AG10803 (cell line): ENCODE results near the gene CIAPIN1.
A peak's percentile ranks its signal among the peaks of the same experiment; 100 is the strongest.

Experiments used
- DNase-seq: peaks from one replicate; pipeline ENCODE4 v3.0.0; 2010; ENCODE audit warnings: low read depth
- H3K4me3 ChIP-seq: 2 replicates; pipeline ENCODE4 v1.5.1; 2011; ENCODE audit warnings: mild to moderate bottlenecking, low read length, control low read depth
- TF ChIP-seq, protein P1 (sequence below): conservative IDR thresholded peaks from 2 replicates; pipeline ENCODE4 v1.5.1; 2011; ENCODE audit warnings: mild to moderate bottlenecking, low read length, control low read depth, inconsistent platforms

Gene CIAPIN1

DNA sequence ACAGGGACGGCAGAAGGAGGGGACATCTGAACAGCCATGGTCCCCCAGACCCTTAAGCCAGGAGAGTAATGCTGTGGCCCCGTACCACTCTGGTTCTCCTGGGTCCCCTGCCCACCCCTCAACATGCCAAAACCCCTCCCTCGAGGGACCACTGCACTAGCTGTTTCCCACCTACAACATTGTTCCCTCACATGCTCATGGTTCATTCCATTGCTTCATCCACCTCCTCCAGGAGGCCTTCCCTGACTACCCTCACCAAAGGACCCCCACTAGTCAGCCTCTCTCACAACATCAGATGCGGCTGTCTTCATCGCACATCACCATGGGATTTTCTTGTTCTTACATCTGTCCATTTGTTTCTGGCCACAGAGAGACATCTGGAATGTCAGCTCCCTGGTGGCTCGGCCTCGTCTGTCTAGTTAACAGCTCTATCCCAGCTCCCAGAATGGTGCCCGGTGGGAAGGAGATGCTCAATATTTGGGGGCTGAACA, 37.4 kb upstream of the CIAPIN1 start:
- H3K4me3 ChIP-seq: peak overlapping the region; percentile 83
- DNase-seq: no peak
- TF ChIP-seq, protein P1, sequence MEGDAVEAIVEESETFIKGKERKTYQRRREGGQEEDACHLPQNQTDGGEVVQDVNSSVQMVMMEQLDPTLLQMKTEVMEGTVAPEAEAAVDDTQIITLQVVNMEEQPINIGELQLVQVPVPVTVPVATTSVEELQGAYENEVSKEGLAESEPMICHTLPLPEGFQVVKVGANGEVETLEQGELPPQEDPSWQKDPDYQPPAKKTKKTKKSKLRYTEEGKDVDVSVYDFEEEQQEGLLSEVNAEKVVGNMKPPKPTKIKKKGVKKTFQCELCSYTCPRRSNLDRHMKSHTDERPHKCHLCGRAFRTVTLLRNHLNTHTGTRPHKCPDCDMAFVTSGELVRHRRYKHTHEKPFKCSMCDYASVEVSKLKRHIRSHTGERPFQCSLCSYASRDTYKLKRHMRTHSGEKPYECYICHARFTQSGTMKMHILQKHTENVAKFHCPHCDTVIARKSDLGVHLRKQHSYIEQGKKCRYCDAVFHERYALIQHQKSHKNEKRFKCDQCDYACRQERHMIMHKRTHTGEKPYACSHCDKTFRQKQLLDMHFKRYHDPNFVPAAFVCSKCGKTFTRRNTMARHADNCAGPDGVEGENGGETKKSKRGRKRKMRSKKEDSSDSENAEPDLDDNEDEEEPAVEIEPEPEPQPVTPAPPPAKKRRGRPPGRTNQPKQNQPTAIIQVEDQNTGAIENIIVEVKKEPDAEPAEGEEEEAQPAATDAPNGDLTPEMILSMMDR: no peak

DNA sequence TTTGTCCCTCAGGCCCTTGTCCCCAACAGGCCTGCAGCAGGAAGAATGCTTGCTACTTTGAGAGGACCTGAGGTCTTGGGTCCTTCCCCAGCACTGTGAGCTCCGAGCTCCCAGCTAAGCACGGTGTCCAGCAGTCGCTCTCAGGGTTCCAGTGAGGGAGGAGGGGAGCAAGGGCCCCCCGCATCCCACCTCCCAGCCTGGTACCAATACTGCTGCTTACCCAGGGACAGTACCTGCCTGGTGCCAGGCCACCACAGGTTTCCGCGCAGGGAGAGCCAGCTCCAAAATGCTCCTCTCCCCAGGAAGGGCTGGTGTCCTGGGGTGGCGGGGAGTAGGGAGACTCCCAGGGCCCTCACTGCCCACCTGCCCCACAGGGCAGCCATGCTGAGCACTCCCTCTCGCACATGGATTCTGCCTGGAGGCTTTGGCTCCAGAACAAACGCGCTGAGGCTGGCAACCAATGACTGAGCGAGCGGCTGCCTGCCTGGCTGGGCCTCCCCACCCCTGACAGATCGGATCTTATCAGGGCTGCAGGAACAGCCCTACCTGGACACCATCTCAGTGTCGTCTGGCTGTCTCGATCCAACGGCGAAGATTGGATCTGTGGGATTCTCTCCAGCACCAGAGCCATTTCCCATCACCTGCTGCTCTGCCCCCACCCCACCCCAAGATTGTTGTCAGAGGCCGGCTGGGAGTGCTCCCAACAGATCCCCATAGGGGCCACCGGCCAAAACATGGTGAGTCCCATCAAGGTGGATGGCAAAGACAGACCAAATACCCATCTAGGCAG, 36.7 kb upstream of the CIAPIN1 start:
- H3K4me3 ChIP-seq: no peak overlapping the region
- TF ChIP-seq, protein P1: no peak
- DNase-seq: no peak

DNA sequence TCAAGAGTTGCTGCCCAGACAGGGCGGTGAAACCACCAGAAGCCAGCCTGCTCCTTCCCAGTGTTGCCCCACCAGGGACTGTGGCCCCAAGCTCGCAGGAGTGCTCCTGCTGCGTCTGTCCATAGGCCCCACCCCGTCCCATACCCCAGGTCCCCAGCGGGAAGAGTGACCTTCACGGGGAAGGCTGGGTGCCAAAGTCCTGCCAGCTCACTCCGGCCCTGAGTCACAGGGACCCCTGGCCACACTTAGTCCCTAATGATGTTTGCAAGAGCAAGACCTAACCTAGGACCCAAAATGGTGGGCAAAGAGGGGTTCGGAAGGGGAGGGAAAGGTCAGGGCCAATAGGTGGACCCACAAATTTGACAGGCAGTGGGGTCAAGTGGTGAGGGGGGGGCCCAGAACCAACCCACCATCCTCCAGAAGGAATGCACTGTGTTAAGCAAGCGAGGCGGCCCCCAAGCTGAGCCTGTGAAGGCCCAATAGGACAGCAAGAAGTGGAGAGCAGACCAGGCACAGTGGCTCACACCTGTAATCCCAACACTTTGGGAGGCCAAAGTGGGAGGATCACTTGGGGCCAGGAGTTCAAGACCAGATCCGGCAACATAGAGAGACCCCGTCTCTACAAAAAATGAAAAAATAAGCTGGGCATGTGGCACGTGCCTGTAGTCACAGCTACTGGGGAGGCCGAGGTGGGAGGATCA, 35.8 kb upstream of the CIAPIN1 start:
- no peak overlapping the region for H3K4me3 ChIP-seq
- TF ChIP-seq, protein P1: no peak
- no peak for DNase-seq

DNA sequence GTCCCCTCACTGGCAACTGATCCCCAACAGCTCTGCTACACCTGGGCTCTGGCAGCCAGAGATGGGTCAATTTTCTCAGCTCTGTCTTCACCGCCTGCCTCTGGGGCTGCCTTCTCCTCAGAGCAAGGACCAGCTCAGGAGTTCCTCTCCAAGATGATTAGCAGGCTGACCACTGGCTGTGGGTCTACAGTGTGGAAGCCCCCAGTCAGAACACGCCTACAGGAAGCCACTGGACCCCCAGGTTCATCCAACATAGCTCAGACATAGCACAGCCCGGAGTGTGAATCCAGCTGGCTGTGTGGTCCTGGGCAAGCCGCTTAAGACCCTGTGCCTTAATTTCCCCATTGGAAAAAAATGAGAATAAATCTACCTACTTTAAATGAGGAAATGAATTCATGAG, 34.2 kb upstream of the CIAPIN1 start:
- TF ChIP-seq, protein P1: no peak
- DNase-seq: no peak
- H3K4me3 ChIP-seq: no peak overlapping the region

DNA sequence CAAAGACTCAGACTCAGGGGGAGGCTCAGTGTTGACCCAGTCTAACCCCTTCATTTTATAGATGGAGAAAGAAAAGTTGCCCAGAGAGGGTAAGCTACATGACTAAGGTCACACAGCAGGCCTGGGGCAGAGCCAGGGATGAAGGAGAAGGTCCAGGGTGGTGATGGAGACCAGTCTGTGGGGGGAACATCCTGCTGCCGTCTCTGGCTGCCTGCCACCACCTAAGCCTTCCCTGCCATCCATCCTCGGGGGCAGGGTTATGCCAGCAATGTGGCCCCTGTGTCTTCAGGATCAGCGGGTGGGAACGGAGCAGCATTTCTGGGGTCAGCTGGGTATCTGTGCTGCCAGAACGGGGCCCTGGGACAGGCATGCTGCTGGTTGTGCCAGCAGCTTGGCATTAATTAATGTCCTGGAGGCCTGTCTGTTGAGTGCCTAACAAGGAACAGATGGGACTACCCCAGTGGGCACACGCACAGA, 33.6 kb upstream of the CIAPIN1 start:
- TF ChIP-seq, protein P1: no peak
- no peak for DNase-seq
- no peak overlapping the region for H3K4me3 ChIP-seq

DNA sequence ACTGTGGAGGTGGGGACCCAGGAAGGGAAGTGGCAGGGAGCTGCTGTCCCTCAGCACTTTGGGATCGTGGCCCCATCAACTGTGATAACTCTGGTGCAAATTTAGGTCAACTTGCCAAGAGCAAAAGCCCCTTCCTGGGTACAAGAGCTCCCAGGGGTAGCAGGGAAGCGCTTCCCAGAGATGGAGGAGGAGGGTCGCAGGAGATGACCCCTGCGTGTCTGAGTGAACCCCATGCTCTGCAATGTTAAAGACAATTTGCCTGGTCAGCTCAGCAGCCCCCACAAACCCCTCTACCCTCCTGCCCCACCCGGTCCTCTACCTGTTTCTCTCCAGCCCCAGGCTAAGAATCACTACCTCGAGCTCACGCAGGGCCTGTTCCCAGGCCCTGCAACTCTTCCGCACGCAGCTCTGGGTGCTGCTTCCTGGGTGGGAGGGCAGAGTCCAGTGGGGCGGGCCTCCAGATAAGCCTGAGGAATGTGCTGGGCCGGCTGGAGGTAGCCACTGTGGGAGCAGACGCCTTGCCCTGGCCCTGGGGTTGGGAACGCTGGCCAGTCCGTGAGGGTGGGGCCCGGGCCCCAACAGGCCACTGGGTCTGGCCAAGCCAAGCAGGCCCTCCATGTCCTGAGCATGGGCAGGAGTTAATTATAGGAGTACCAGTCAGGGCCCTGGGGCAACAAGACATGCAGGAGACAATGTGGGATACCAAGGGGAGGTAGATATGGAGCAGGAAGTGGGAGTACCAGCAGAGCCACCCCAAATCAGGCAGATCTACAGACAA, 33.0 kb upstream of the CIAPIN1 start:
- TF ChIP-seq, protein P1: no peak
- peak; percentile 69 for DNase-seq
- H3K4me3 ChIP-seq: peak overlapping the region; percentile 58
